Progenitor cell of endocrine pancreas (in vitro differentiated cells): ENCODE results near the gene TBPL2. TPM values are rescaled to one million over a fixed set of nuclear protein-coding genes. Genes with fewer than 3 reads are reported as not detected.

Source experiments
- DNase-seq: peaks from one replicate; pipeline ENCODE4 v3.0.0; 2021; ENCODE audit warnings: low spot score; ENCODE audit not compliant: unreplicated experiment
- H3K27ac Mint-ChIP-seq: 2 replicates; pipeline ENCODE4 v1.8.0; 2021; ENCODE audit warnings: mild to moderate bottlenecking, moderate library complexity, mixed read lengths
- H3K27me3 Mint-ChIP-seq: 2 replicates; pipeline ENCODE4 v1.8.0; 2021; ENCODE audit warnings: mixed read lengths
- H3K36me3 Mint-ChIP-seq: 2 replicates; pipeline ENCODE4 v1.8.0; 2022; ENCODE audit warnings: mixed read lengths; ENCODE audit not compliant: insufficient read depth
- H3K4me1 Mint-ChIP-seq: 2 replicates; pipeline ENCODE4 v1.8.0; 2021; ENCODE audit warnings: low read depth, mixed read lengths
- H3K4me3 Mint-ChIP-seq: 2 replicates; pipeline ENCODE4 v1.8.0; 2021; ENCODE audit warnings: low read depth, mild to moderate bottlenecking, moderate library complexity, mixed read lengths
- H3K9me3 Mint-ChIP-seq: 2 replicates; pipeline ENCODE4 v1.8.0; 2021; ENCODE audit warnings: low read depth, mixed read lengths
- total RNA-seq: library from RNA; stranded (reverse); gene quantifications from 2 replicates; pipeline ENCODE4 v1.2.1, GENCODE V29; 2021
- TF ChIP-seq, protein P1 (sequence below): fragments of 200-600 bp; sonication (generic); IDR thresholded peaks from one replicate; pipeline ENCODE4 v1.5.0; 2021; ENCODE audit warnings: antibody characterized with exemption, mild to moderate bottlenecking; ENCODE audit not compliant: unreplicated experiment

TBPL2 gene
- total RNA-seq, 1 donor from 2014 or later: not detected

DNA sequence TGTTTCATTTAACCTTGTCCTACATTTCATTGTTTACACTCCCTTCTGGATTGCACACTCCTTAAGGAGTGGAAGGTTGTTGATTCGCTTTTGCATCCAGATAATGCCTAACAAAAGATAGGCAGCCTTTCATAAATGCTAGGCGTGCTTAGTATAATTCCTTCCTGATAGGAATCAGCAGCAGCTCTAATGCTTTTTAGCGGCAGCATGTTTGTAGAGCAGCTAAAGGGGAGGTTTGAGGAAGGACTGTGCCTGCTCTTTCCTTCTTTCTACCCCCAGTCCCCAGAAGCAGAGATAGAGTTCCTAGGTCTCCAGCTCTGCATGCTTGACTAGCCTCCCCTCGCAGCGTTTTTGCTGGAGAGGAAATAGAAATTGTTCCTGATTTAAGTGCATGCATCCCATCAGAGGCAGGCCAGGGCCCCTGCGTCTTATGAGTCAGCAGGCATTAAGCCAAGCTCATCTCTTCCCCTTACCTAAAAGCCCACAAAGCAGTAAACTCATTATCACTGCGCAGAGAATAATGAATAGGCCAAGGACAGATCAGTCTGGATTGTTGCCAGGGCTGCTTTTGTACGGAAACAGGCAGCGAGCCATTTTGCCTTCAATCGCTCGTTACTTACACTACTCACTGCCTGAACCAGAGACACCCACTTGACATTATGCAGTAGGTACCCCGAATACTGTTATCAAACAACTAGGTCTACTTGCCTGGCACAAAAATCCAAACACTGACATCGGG lies 14.0 kb upstream of the TBPL2 start:
- peaks cover 7% of the 10 kb centered on the region for H3K27me3 Mint-ChIP-seq
- no peak for DNase-seq
- H3K36me3 Mint-ChIP-seq: no peaks in the 10 kb centered on the region
- H3K27ac Mint-ChIP-seq: peak overlapping the region; percentile 25
- no peaks in the 10 kb centered on the region for H3K9me3 Mint-ChIP-seq
- peaks cover 20% of the 10 kb centered on the region for H3K4me1 Mint-ChIP-seq
- TF ChIP-seq, protein P1, sequence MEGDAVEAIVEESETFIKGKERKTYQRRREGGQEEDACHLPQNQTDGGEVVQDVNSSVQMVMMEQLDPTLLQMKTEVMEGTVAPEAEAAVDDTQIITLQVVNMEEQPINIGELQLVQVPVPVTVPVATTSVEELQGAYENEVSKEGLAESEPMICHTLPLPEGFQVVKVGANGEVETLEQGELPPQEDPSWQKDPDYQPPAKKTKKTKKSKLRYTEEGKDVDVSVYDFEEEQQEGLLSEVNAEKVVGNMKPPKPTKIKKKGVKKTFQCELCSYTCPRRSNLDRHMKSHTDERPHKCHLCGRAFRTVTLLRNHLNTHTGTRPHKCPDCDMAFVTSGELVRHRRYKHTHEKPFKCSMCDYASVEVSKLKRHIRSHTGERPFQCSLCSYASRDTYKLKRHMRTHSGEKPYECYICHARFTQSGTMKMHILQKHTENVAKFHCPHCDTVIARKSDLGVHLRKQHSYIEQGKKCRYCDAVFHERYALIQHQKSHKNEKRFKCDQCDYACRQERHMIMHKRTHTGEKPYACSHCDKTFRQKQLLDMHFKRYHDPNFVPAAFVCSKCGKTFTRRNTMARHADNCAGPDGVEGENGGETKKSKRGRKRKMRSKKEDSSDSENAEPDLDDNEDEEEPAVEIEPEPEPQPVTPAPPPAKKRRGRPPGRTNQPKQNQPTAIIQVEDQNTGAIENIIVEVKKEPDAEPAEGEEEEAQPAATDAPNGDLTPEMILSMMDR: no peak
- H3K4me3 Mint-ChIP-seq: no peak overlapping the region

DNA sequence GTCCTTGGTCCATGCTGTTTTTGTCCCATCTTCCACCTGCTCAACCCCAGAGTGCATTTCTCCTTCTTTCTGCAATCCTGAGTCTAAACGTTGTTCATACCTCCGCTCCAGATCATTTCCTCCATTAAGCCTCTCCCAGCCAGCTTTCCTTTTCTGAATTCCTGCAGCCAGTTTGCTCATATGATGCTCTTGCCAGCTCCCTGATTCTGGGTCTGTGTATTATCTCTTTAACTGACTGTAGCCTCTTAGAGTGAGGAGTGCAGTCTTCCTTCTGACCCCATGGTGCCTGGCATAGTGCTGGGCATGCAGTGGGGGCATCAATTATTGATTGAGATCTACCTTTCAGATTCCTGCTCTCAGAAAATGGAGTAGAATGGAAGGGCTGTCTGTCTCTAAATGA lies 11.5 kb upstream of the TBPL2 start:
- H3K4me3 Mint-ChIP-seq: no peak overlapping the region
- H3K27me3 Mint-ChIP-seq: peaks cover 5% of the 10 kb centered on the region
- DNase-seq: no peak
- peaks cover 20% of the 10 kb centered on the region for H3K4me1 Mint-ChIP-seq
- H3K27ac Mint-ChIP-seq: no peak overlapping the region
- TF ChIP-seq, protein P1: no peak
- H3K36me3 Mint-ChIP-seq: no peaks in the 10 kb centered on the region
- H3K9me3 Mint-ChIP-seq: no peaks in the 10 kb centered on the region

- Mint-ChIP-seq H3K36me3 (no peaks in the 10 kb centered on the region), H3K27ac (no peak overlapping the region), H3K4me1 (peaks cover 20% of the 10 kb centered on the region), H3K4me3 (no peak overlapping the region), H3K27me3 (peaks cover 5% of the 10 kb centered on the region), H3K9me3 (no peaks in the 10 kb centered on the region)
- TF ChIP-seq, protein P1: no peak
- no peak for DNase-seq
Measured at GRCh38 chr14:55451398-55451797, 11.0 kb upstream of the TBPL2 start.

DNA sequence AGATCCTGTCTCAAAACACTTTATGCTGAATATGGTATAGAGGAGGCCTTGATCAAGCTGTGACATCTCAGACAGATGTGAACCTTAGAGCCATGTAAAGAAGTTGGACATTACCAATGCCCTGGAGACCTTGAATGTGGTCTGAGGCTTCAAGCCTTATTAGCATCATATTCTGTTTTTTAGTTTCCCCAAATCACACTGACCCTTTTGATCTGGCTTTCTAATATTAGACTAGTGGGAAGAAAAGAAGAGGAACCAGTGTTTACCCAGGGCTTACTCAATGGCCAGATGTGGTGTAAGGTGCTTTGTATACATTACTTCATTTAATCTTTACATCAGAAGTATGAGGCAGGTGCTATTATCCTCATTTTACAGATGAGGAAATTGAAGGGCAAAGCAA lies 10.6 kb upstream of the TBPL2 start:
- Mint-ChIP-seq H3K4me1 (peaks cover 20% of the 10 kb centered on the region), H3K27me3 (peaks cover 5% of the 10 kb centered on the region)

GRCh38 chr14:55450539-55450938 lies 10.1 kb upstream of the TBPL2 start:
- Mint-ChIP-seq H3K36me3 (no peaks in the 10 kb centered on the region), H3K4me1 (peaks cover 20% of the 10 kb centered on the region), H3K27ac (no peak overlapping the region), H3K9me3 (no peaks in the 10 kb centered on the region), H3K27me3 (peaks cover 5% of the 10 kb centered on the region), H3K4me3 (no peak overlapping the region)
- TF ChIP-seq, protein P1: no peak
- DNase-seq: no peak

More for the DNA sequence above, 10.6 kb upstream of the TBPL2 start:
- Mint-ChIP-seq H3K27ac (no peak overlapping the region), H3K4me3 (no peak overlapping the region), H3K9me3 (no peaks in the 10 kb centered on the region), H3K36me3 (no peaks in the 10 kb centered on the region)
- DNase-seq: no peak
- TF ChIP-seq, protein P1: no peak
